SK-N-SH treated with all-trans-retinoic acid at 6 μM for 48 hours (cell line): ENCODE data around the gene ULK4.

Experiments used
- ARNTL ChIP-seq: fragments of 450-650 bp; formaldehyde crosslinking; IDR thresholded peaks from 2 replicates; pipeline ENCODE4 v1.5.0; 2020; ENCODE audit warnings: low read depth, mild to moderate bottlenecking, moderate library complexity, borderline replicate concordance
- BACH2 ChIP-seq: fragments of 250-450 bp; sonication (Bioruptor Pico); IDR thresholded peaks from 2 replicates; pipeline ENCODE4 v1.9.0; 2021; ENCODE audit warnings: mild to moderate bottlenecking, borderline replicate concordance
- CREB5 ChIP-seq: fragments of 250-450 bp; sonication (Bioruptor Pico); IDR thresholded peaks from 2 replicates; pipeline ENCODE4 v1.5.1; 2020; ENCODE audit warnings: low read depth, mild to moderate bottlenecking, moderate library complexity
- GLIS3 ChIP-seq: fragments of 250-450 bp; sonication (Bioruptor Pico); IDR thresholded peaks from 2 replicates; pipeline ENCODE4 v1.5.0; 2020; ENCODE audit warnings: mild to moderate bottlenecking, moderate library complexity
- PATZ1 ChIP-seq: fragments of 250-450 bp; sonication (Bioruptor Pico); IDR thresholded peaks from 2 replicates; pipeline ENCODE4 v1.8.0; 2020; ENCODE audit warnings: mild to moderate bottlenecking, moderate library complexity, borderline replicate concordance
- POU6F1 ChIP-seq: fragments of 250-450 bp; sonication (Bioruptor Pico); IDR thresholded peaks from 2 replicates; pipeline ENCODE4 v1.8.0; 2021; ENCODE audit warnings: low read depth, mild to moderate bottlenecking, moderate library complexity, borderline replicate concordance
- RARB ChIP-seq: fragments of 250-450 bp; sonication (Bioruptor Pico); IDR thresholded peaks from 2 replicates; pipeline ENCODE4 v1.8.0; 2021; ENCODE audit warnings: mild to moderate bottlenecking, moderate library complexity
- TCF4 ChIP-seq: fragments of 250-450 bp; sonication (Bioruptor Pico); IDR thresholded peaks from 2 replicates; pipeline ENCODE4 v1.8.0; 2021; ENCODE audit warnings: mild to moderate bottlenecking, moderate library complexity, borderline replicate concordance
- ZNF565 ChIP-seq: fragments of 450-650 bp; formaldehyde crosslinking; conservative IDR thresholded peaks from 2 replicates; pipeline ENCODE4 v1.5.0; 2020; ENCODE audit warnings: low read depth, mild to moderate bottlenecking, moderate library complexity

GRCh38 chr3:41419809-41420208 is 542.1 kb downstream of the ULK4 start:
- no peak for TF ChIP-seq ARNTL (CRISPR knock-in tag)
- TF ChIP-seq TCF4 (CRISPR knock-in tag), result no peak
- no peak for TF ChIP-seq RARB
- TF ChIP-seq POU6F1 (CRISPR knock-in tag), result no peak
- no peak for TF ChIP-seq ZNF565
- TF ChIP-seq GLIS3 (CRISPR knock-in tag), result no peak
- TF ChIP-seq BACH2, result no peak
- TF ChIP-seq PATZ1 (CRISPR knock-in tag), result no peak
- no peak for TF ChIP-seq CREB5 (CRISPR knock-in tag)
